Stimulated activated CD8-positive, alpha-beta memory T cell treated with anti-CD3 and anti-CD28 coated beads, Interleukin-4, amount 100 ng/mL, for 1 hour (primary cell): Measurements from ENCODE around the gene CABP1.

Experiments used
- DNase-seq, 2 donors: peaks; one replicate each; pipeline ENCODE4 v3.0.0-alpha.2; 2020; ENCODE audit warnings: low read depth in 2 of 2, low spot score in 1 of 2

The CABP1 gene

DNA sequence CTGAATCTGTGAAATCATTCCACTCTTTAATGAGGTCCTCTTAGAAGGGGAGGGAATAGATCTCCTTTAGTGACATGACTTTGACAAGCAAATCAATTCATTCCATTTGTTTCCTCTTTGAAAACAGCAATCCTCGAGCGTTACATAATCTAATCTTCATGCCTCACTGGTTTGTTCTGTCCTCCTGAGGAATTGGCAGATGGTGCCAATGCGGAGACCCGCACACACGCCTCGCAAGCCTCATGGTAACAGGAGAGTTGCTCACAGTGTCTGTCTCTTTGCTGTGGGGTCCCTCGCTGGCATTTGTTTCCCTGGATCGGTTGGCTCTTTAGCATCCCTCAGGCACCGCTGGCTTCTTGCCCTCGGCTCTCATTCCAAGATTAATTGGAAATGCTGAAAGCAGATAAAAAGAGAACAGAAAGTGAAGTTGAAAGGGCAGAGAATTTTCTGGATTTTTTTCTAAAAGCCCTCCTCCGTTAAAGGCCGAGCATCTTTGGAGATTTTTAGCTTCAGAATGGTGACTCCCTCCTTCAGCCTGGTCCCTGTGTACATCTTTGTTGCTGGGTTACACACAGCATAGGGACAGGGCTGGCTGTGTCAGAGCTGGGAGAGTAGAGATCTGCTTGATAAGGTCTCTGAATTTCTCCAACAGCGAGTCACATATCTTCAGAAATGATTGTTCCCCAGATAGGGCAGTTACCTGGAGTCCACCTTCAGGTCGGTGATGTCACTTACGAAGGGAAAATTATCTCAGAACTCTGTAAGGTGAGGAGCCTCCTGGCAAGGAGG lies 10.1 kb upstream of the CABP1 start:
- no peak for DNase-seq

- DNase-seq = no peak
Measured at GRCh38 chr12:120631097-120631496, 9.3 kb upstream of the CABP1 start.

GRCh38 chr12:120640861-120641833 lies 721 bp downstream of the CABP1 start:
- peak in 1 of 2 donors; percentile 13 for DNase-seq

- no peak for DNase-seq
Measured at GRCh38 chr12:120642121-120642520, 1.7 kb downstream of the CABP1 start.

GRCh38 chr12:120642826-120643225 lies 2.4 kb downstream of the CABP1 start:
- DNase-seq = no peak

DNA sequence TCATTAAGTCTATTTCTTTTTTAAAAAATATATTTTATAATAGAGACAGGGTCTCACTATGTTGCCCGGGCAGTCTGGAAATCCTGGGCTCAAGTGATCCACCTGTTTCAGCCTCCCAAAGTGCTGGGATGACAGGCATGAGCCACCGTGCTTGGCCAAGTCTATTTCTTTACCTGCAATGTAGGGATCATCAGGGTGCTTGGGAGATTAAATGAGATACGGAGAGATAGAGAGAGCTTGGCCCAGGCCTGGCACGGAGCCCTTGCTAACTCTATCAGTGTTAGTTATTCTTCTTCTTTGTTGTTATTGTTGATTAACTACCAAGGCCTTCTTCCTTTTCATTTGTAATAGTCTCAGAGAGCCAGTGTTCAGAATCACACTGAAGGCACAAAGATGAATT lies 3.1 kb downstream of the CABP1 start:
- DNase-seq = no peak

DNA sequence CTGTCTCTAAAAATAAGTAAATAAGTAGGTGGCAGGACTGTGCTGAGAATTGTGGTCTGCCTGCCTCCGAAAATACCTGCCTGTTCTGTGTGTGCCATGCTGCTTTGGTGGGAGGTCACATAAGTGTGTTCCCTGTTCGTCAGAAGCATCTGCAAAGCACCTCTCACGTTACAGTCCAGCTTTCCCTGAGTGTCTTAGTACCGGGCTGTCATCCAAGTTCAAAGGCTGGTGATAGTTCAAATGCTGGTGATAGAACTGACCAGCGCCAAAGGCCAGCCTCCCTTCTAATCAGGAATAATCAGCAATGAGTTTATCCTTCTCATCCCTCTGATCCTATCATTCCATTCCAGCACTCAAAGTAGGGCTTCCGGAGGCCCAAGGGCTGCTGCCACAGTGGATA lies 5.6 kb downstream of the CABP1 start:
- no peak for DNase-seq

DNA sequence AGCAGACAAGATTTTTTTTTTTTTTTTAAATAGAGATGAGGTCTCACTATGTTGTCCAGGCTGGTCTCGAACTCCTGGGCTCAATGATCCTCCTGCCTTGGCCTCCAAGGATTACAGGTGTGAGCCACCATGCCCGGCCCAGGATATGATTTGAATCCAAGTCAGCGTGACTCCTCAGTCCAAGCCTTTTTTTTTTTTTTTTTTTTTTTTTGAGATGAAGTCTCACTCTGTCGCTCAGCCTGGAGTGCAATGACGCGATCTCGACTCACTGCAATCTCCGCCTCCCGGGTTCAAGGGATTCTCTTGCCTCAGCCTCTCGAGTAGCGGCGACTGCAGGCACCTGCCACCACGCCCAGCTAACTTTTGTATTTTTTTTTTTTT lies 6.9 kb downstream of the CABP1 start:
- no peak for DNase-seq

DNA sequence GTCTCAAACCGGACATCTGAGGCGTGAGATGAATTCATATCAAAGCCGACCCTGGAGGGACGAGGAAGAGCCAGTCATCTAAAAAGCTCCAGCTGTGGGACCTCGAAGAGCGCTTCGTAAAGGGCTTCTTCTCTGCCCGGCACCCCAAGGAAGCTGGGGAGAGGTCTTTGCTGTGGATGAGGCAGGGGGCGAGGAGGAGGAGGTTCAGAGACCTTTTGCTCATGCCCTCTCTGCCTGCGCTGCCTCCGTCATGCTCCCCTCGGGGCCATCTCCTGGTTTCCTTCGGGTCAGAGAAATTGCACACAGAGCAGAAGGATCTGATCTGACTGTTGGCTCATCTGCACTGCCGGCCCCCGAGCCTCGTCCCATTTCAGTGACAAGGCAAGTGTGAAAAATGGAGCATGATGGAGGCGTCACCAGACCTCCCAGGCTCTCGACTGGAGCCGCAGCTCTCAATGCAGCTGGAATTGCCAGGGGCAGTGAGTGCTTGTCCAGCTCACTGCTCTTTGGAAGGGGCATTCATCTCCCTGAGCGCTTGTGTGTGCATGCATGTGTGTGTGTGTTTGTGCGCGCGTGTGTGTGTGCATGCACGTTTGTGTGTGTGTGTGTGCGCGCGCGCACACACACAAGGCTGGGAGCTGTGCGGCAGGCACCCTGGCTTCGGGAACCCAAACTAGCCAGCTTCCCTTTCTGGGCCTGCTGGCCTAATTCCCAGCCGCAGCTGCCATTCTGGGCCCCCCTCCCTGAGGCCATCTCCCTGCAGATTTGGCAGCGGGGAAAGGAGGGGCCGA lies 9.2 kb downstream of the CABP1 start:
- no peak for DNase-seq

DNA sequence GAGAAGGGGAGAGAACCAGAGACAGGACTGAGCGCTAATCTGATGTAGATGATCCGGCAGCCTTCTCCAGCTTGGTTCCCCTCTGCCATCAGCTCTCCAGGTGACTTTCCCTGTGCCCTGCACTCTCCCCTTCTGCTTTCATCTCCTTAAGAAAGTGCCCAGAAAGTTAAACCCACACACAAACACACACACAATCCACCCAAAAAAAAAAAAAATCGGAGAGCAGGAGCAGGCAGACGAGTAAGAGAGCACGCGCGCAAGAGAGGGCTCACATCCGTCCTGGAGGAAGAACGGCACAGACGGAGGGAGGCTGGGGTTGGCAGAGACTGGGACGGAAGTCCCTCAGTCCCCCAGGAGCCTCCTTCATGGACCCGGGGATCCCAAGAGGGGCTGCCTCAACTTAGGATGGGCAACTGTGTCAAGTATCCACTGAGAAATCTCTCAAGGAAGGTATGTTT lies 9.8 kb downstream of the CABP1 start:
- DNase-seq = no peak

- no peak for DNase-seq
Measured at GRCh38 chr12:120651821-120652220, 11.4 kb downstream of the CABP1 start.

- DNase-seq = no peak
Measured at GRCh38 chr12:120652656-120653435, 12.4 kb downstream of the CABP1 start.

- DNase-seq = no peak
Measured at GRCh38 chr12:120653611-120654010, 13.2 kb downstream of the CABP1 start.

DNA sequence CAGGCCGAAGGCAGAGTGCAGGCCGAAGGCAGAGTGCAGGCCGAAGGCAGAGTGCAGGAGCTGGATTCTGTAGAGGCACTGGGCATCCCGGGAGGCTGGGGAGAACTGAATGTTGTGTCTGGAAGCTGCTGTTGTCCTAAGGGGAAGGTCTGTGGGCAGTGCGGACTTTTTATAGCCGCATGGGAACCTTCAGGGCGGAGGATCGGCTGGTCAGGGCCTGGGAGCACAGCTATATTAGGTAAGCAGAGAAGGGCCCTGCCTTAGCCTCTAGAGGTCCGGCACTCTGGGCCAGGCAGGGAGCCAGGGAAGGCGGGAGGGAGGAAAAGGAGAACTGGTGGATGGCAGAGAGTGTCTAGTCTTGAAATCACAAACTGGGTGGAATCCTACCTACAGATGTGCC lies 14.2 kb downstream of the CABP1 start:
- no peak for DNase-seq

DNA sequence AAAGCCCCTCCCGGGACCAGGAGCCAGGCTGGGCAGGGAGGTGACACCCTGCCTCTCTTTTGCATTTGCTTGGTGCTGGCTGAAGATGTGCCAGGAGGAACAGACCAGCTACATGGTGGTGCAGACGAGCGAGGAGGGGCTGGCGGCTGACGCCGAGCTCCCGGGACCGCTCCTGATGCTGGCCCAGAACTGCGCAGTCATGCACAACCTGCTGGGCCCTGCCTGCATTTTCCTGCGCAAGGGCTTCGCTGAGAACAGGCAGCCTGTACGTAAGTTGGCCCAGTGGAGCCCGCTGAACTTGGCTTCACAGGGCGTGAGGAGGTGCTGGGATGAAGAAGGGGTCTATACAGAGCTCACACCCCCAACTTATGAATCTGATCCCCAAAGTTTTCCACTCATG lies 15.6 kb downstream of the CABP1 start:
- no peak for DNase-seq

GRCh38 chr12:120658286-120659150 lies 18.1 kb downstream of the CABP1 start:
- DNase-seq = no peak

GRCh38 chr12:120659151-120659525 lies 18.7 kb downstream of the CABP1 start:
- no peak for DNase-seq

DNA sequence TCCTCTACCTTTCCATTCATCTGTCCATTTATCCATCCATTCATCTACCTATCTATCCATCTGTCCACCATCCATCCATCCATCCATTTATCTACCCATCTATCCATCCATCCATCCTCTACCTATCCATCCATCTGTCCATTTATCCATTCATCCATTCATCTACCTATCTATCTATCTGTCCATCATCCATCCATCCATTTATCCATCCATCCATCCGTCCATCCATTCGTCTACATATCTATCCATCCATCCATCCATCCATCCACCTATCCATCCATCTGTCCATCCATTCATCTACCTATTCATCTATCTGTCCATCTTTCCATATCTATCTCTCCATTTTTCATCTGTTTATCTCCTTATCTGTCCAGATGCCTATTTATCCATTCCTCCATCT lies 21.0 kb downstream of the CABP1 start:
- DNase-seq = no peak

DNA sequence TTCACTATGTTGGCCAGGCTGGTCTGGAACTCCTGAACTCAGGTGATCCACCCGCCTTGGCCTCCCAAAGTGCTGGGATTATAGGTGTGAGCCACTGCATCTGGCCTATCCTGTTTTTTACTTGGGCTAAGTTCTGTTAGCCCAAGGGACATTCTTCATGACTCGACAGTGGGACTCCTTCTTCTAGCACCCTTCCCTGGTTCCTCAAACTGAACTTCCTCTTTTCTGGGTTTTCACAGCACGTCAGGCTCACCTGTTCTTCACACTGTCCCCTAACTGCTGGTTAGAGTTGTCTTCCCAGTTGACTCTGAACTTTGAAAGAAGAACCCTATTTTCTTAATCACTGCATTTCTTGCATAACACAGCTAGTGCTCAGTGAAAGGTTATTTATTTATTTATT lies 22.5 kb downstream of the CABP1 start:
- no peak for DNase-seq

DNA sequence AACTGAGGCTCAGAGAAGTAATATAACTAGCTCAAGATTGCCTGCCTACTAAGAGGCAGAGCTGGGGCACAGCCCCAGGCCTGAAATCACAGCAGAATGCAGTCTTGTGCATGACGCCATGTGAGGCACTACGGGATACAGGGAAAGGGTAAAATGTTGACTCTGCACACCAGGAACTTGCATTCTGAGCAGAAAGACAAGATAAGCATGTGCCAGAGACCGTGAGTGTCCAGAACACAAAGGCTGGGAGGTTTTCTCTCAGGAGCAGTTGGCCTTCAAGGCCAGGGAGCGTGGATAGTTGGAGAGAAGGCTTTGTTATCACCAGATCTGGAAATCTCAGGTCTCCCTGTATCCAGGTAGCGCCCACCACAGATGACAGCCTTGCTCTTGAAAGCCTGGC lies 23.3 kb downstream of the CABP1 start:
- DNase-seq = no peak
